H9 (cell line): ENCODE results near the gene KRT36. TPM values are rescaled to one million over a fixed set of nuclear protein-coding genes. Genes with fewer than 3 reads are reported as not detected.

Experiments used
- DNase-seq: peaks from one replicate; pipeline ENCODE4 v3.0.0-alpha.2; 2017
- H2AFZ ChIP-seq: one replicate; pipeline ENCODE4 v1.6.1; 2013; ENCODE audit warnings: mild to moderate bottlenecking, low read length, control low read depth, moderate library complexity
- H2AK5ac ChIP-seq: 2 replicates; pipeline ENCODE4 v1.6.1; 2013; ENCODE audit warnings: low read length, control low read depth, mixed read lengths; ENCODE audit not compliant: insufficient read length
- H2BK120ac ChIP-seq: one replicate; pipeline ENCODE4 v1.6.1; 2013; ENCODE audit warnings: low read depth, mild to moderate bottlenecking, low read length, control low read depth, inconsistent platforms; ENCODE audit not compliant: poor library complexity, severe bottlenecking
- H2BK12ac ChIP-seq: 2 replicates; pipeline ENCODE4 v1.6.1; 2013; ENCODE audit warnings: low read length, control low read depth, mixed read lengths, low read depth; ENCODE audit not compliant: insufficient read length
- H2BK15ac ChIP-seq: 2 replicates; pipeline ENCODE4 v1.6.1; 2013; ENCODE audit warnings: low read depth, low read length, control low read depth
- H2BK20ac ChIP-seq: one replicate; pipeline ENCODE4 v1.6.1; 2013; ENCODE audit warnings: low read depth, mild to moderate bottlenecking, low read length, control low read depth, inconsistent platforms; ENCODE audit not compliant: poor library complexity, severe bottlenecking
- H2BK5ac ChIP-seq: 2 replicates; pipeline ENCODE4 v1.6.1; 2013; ENCODE audit warnings: low read length, control low read depth, mixed read lengths; ENCODE audit not compliant: insufficient read length
- H3K14ac ChIP-seq: 2 replicates; pipeline ENCODE4 v1.6.1; 2013; ENCODE audit warnings: low read length, control low read depth; ENCODE audit not compliant: insufficient read depth
- H3K18ac ChIP-seq: 2 replicates; pipeline ENCODE4 v1.6.1; 2013; ENCODE audit warnings: low read depth, mild to moderate bottlenecking, mixed read lengths, low read length, control low read depth; ENCODE audit not compliant: insufficient read length
- H3K23ac ChIP-seq: 2 replicates; pipeline ENCODE4 v1.6.1; 2013; ENCODE audit warnings: low read length, control low read depth, mixed read lengths, low read depth; ENCODE audit not compliant: insufficient read length
- H3K23me2 ChIP-seq: 2 replicates; pipeline ENCODE4 v1.6.1; 2013; ENCODE audit warnings: low read depth, mild to moderate bottlenecking, mixed read lengths, low read length, control low read depth; ENCODE audit not compliant: insufficient read length, poor library complexity, severe bottlenecking
- H3K27ac ChIP-seq: 2 replicates; pipeline ENCODE4 v1.5.1; 2013; ENCODE audit warnings: low read length, control low read depth, mixed read lengths, low read depth; ENCODE audit not compliant: insufficient read length
- H3K27me3 ChIP-seq: 2 replicates; pipeline ENCODE4 v1.6.1; 2013; ENCODE audit warnings: low read length, control low read depth, inconsistent platforms; ENCODE audit not compliant: insufficient read depth
- H3K4ac ChIP-seq: 2 replicates; pipeline ENCODE4 v1.6.1; 2013; ENCODE audit warnings: low read depth, mild to moderate bottlenecking, control low read depth, inconsistent platforms, low read length, moderate library complexity
- H3K4me1 ChIP-seq: 2 replicates; pipeline ENCODE4 v1.6.1; 2013; ENCODE audit warnings: low read length, control low read depth, inconsistent platforms; ENCODE audit not compliant: insufficient read depth
- H3K4me2 ChIP-seq: 2 replicates; pipeline ENCODE4 v1.6.1; 2013; ENCODE audit warnings: low read length, control low read depth, mixed read lengths; ENCODE audit not compliant: insufficient read length, insufficient read depth
- H3K56ac ChIP-seq: 2 replicates; pipeline ENCODE4 v1.6.1; 2013; ENCODE audit warnings: low read depth, mild to moderate bottlenecking, mixed read lengths, low read length, control low read depth; ENCODE audit not compliant: insufficient read length
- H3K79me1 ChIP-seq: 2 replicates; pipeline ENCODE4 v1.6.1; 2013; ENCODE audit warnings: low read depth, mild to moderate bottlenecking, moderate library complexity, low read length, control low read depth, inconsistent platforms; ENCODE audit not compliant: insufficient read depth, poor library complexity, severe bottlenecking
- H3K79me2 ChIP-seq: 2 replicates; pipeline ENCODE4 v1.6.1; 2013; ENCODE audit warnings: low read length, control low read depth, inconsistent platforms; ENCODE audit not compliant: insufficient read depth
- H3K9ac ChIP-seq: 2 replicates; pipeline ENCODE4 v1.6.1; 2013; ENCODE audit warnings: low read length, control low read depth, mixed read lengths; ENCODE audit not compliant: insufficient read length; ENCODE audit errors: extremely low read depth
- H3K9me3 ChIP-seq: one replicate; pipeline ENCODE4 v1.6.1; 2013; ENCODE audit warnings: low read depth, low read length, inconsistent platforms; ENCODE audit not compliant: control insufficient read depth
- H3T11ph ChIP-seq: one replicate; pipeline ENCODE4 v1.6.1; 2013; ENCODE audit warnings: mild to moderate bottlenecking, low read length, control low read depth, inconsistent platforms
- H4K20me1 ChIP-seq: one replicate; pipeline ENCODE4 v1.6.1; 2013; ENCODE audit not compliant: control insufficient read depth, insufficient read length, insufficient read depth
- H4K5ac ChIP-seq: 2 replicates; pipeline ENCODE4 v1.6.1; 2013; ENCODE audit warnings: low read depth, mild to moderate bottlenecking, mixed read lengths, low read length, control low read depth; ENCODE audit not compliant: insufficient read length
- H4K8ac ChIP-seq: replicated peaks from 2 replicates; pipeline ENCODE4 v1.6.1; 2013; ENCODE audit warnings: low read length, control low read depth, mixed read lengths, low read depth; ENCODE audit not compliant: insufficient read length
- H4K91ac ChIP-seq: 2 replicates; pipeline ENCODE4 v1.6.1; 2013; ENCODE audit warnings: low read depth, mild to moderate bottlenecking, moderate library complexity, mixed read lengths, low read length, control low read depth; ENCODE audit not compliant: insufficient read length
- H3K27ac Mint-ChIP-seq, 3 experiments: 2 replicates in 2 of 3; 3 replicates in 1 of 3; pipeline ENCODE4 v1.8.0; 2020 to 2021; ENCODE audit warnings: mixed read lengths in 3 of 3, mild to moderate bottlenecking in 1 of 3, moderate library complexity in 1 of 3
- H3K27me3 Mint-ChIP-seq: 2 replicates; pipeline ENCODE4 v1.8.0; 2021; ENCODE audit warnings: low read depth, mild to moderate bottlenecking, moderate library complexity, mixed read lengths
- H3K36me3 Mint-ChIP-seq, 3 experiments: 2 replicates in 2 of 3; 3 replicates in 1 of 3; pipeline ENCODE4 v1.8.0; 2020 to 2021; ENCODE audit warnings: low read depth in 3 of 3, mixed read lengths in 3 of 3; ENCODE audit not compliant: insufficient read depth in 1 of 3
- H3K4me1 Mint-ChIP-seq, 2 experiments: 2 replicates each; pipeline ENCODE4 v1.8.0; 2020; ENCODE audit warnings: mixed read lengths in 2 of 2
- H3K4me3 Mint-ChIP-seq, 2 experiments: 2 replicates in 1 of 2; 3 replicates in 1 of 2; pipeline ENCODE4 v1.8.0; 2020 to 2021; ENCODE audit warnings: mild to moderate bottlenecking in 2 of 2, mixed read lengths in 2 of 2, moderate library complexity in 1 of 2
- H3K9me3 Mint-ChIP-seq, 2 experiments: 2 replicates in 1 of 2; 3 replicates in 1 of 2; pipeline ENCODE4 v1.8.0; 2020; ENCODE audit warnings: mild to moderate bottlenecking in 2 of 2, mixed read lengths in 2 of 2, moderate library complexity in 1 of 2
- WGBS: extraction: QIAGEN DNeasy Blood & Tissue Kit; methylation state at CpG from one replicate; pipeline ENCODE4 v1.1.7; 2013; ENCODE audit warnings: missing lambda C conversion rate, low lambda C conversion rate, mixed read lengths; ENCODE audit not compliant: insufficient read length; ENCODE audit errors: extremely low coverage; 5-methylcytosine and 5-hydroxymethylcytosine counted together
- total RNA-seq: library from RNA; stranded (reverse); gene quantifications from 2 replicates; pipeline ENCODE4 v1.2.1, GENCODE V29; 2021
- TF ChIP-seq, protein P1 (sequence below): fragments of 200-600 bp; sonication (generic); conservative IDR thresholded peaks from 3 replicates; pipeline ENCODE4 v1.8.0; 2021; ENCODE audit warnings: antibody characterized with exemption, mild to moderate bottlenecking

Gene KRT36
- total RNA-seq, 1 experiment from 2014 or later, result not detected

DNA sequence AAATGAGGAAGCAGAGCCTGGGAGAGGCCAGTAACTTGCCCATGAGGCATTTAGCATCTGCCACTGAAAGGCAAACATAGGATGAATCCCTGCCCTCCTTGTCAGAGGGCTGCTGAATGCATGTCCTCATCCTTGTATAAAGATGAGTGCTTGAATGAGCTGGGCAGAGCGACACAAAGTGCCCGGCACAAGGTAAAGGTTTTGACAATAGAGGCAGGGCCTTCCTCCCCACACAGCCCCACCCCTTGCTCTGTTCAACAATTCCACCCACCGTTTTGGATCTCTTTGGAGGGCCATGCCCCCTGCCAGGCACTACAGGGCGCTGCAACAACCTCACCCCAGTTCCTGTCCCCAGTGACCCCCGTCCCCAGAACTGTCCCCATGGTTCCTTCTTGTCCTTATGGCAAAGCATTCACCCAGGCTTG, 39.8 kb upstream of the KRT36 start:
- Histone ChIP-seq H2BK12ac (no peak overlapping the region), H3K9ac (no peak overlapping the region), H2BK5ac (no peak overlapping the region), H3K18ac (no peak overlapping the region), H4K5ac (no peak overlapping the region), H3K23me2 (peaks cover 13% of the 10 kb centered on the region), H4K20me1 (no peaks in the 10 kb centered on the region), H3K14ac (no peak overlapping the region), H2BK120ac (no peak overlapping the region), H3K23ac (no peak overlapping the region), H3K27ac (no peak overlapping the region), H3K9me3 (no peaks in the 10 kb centered on the region), H4K8ac (no peak overlapping the region), H2BK20ac (no peak overlapping the region), H2BK15ac (peak overlapping the region; percentile 92; the same call in 1 of the 2 replicates), H3T11ph (no peak overlapping the region), H3K79me1 (no peaks in the 10 kb centered on the region), H3K56ac (no peak overlapping the region), H4K91ac (no peak overlapping the region), H2AFZ (no peak overlapping the region), H3K4me1 (no peaks in the 10 kb centered on the region), H2AK5ac (no peak overlapping the region), H3K4me2 (no peak overlapping the region), H3K27me3 (no peaks in the 10 kb centered on the region), H3K4ac (no peak overlapping the region), H3K79me2 (peaks cover 4% of the 10 kb centered on the region; the same call in 1 of the 2 replicates)
- TF ChIP-seq, protein P1, sequence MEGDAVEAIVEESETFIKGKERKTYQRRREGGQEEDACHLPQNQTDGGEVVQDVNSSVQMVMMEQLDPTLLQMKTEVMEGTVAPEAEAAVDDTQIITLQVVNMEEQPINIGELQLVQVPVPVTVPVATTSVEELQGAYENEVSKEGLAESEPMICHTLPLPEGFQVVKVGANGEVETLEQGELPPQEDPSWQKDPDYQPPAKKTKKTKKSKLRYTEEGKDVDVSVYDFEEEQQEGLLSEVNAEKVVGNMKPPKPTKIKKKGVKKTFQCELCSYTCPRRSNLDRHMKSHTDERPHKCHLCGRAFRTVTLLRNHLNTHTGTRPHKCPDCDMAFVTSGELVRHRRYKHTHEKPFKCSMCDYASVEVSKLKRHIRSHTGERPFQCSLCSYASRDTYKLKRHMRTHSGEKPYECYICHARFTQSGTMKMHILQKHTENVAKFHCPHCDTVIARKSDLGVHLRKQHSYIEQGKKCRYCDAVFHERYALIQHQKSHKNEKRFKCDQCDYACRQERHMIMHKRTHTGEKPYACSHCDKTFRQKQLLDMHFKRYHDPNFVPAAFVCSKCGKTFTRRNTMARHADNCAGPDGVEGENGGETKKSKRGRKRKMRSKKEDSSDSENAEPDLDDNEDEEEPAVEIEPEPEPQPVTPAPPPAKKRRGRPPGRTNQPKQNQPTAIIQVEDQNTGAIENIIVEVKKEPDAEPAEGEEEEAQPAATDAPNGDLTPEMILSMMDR, result no peak
- no CpG with 5 or more reads among the region's 5 CpGs for WGBS
- Mint-ChIP-seq H3K4me3 (peak overlapping the region; percentile 88 to 94; a peak in 2 of 5 replicates), H3K27ac (peak overlapping the region in 2 of 3 experiments; percentile 44 to 96; a peak in 4 of 7 replicates), H3K9me3 (no peaks in the 10 kb centered on the region), H3K4me1 (peaks cover 30 to 33% of the 10 kb centered on the region in 2 experiments), H3K27me3 (peaks cover 20% of the 10 kb centered on the region), H3K36me3 (peaks cover 14 to 24% (median 21%) of the 10 kb centered on the region in 3 experiments; a peak in 6 of 7 replicates)
- DNase-seq, result no peak
